Left lung (tissue), 10 donors: Measurements from ENCODE around the gene INS. TPM values are rescaled to one million over a fixed set of nuclear protein-coding genes. Genes with fewer than 3 reads are reported as not detected.
A peak's percentile ranks its signal among the peaks of the same experiment; 100 is the strongest.

Experiments used
- ATAC-seq: fragments of 200-7000 bp; cut with Tn5 transposase; one replicate; pipeline ENCODE4 v1.9.1; 2020; ENCODE audit warnings: moderate library complexity
- DNase-seq, 4 donors: peaks; one replicate each; pipeline ENCODE4 v3.0.0-alpha.2; 2013 to 2020
- H3K27ac ChIP-seq, 2 donors: fragments of 200-600 bp; sonication (generic) in 1 of 2; one replicate each; pipeline versions ENCODE4 v1.5.0 to v1.8.0; 2020 to 2021
- H3K27me3 ChIP-seq, 2 donors: fragments of 200-600 bp; sonication (generic) in 1 of 2; one replicate each; pipeline versions ENCODE4 v1.5.0 to v1.8.0; 2020 to 2021
- H3K36me3 ChIP-seq, 2 donors: fragments of 200-600 bp; sonication (generic) in 1 of 2; one replicate each; pipeline versions ENCODE4 v1.5.0 to v1.8.0; 2020 to 2021
- H3K4me1 ChIP-seq, 2 donors: fragments of 200-600 bp; one replicate each; pipeline ENCODE4 v1.8.0; 2021
- H3K4me3 ChIP-seq, 2 donors: fragments of 200-600 bp; sonication (generic) in 1 of 2; one replicate each; pipeline versions ENCODE4 v1.5.0 to v1.8.0; 2020 to 2021; ENCODE audit warnings: mild to moderate bottlenecking in 1 of 2
- H3K9me3 ChIP-seq, 2 donors: fragments of 200-600 bp; sonication (generic) in 1 of 2; one replicate each; pipeline versions ENCODE4 v1.5.0 to v1.8.0; 2020 to 2021
- CTCF ChIP-seq, 2 donors: fragments of 200-600 bp; sonication (generic) in 1 of 2; IDR thresholded peaks; one replicate each; pipeline versions ENCODE4 v1.5.0 to v1.8.0; 2021; ENCODE audit warnings: antibody characterized with exemption in 2 of 2
- intact Hi-C, 2 donors: fragments of 100-400 bp; cut with DNase I; formaldehyde crosslinking; loops; one replicate each; pipeline versions ENCODE4 v1.11.2 to v1.14.2; 2022
- polyA plus RNA-seq, 6 donors: library from polyadenylated mRNA; unstranded; fragments of 120-200 nt; gene quantifications; one replicate each; pipeline ENCODE4 v1.2.1, GENCODE V29; 2013; ENCODE audit not compliant: insufficient read length in 6 of 6
- total RNA-seq, 2 donors: library from RNA; stranded (reverse); fragmentation: NEBNext Ultra II Directional; extraction: Animal tissue kit (Norgen Biotek cat#: 25700); gene quantifications; one replicate each; pipeline ENCODE4 v1.2.1, GENCODE V29; 2021
- donor health status: DM: no; HTN: yes; CAD: no.
- donor health status: DM: no; HTN: no; CAD: no.

The INS gene
- total and polyA plus RNA-seq, 8 donors = not detected

- Histone ChIP-seq H3K4me3 (no peak overlapping the region), H3K4me1 (peaks cover 0 to 17% of the 10 kb centered on the region in 2 donors), H3K36me3 (no peaks in the 10 kb centered on the region), H3K27ac (no peak overlapping the region), H3K27me3 (peaks cover 21 to 91% of the 10 kb centered on the region in 2 donors), H3K9me3 (no peaks in the 10 kb centered on the region)
- peak in 1 of 4 donors; percentile 63 for DNase-seq
- TF ChIP-seq CTCF (IDR thresholded peaks at IDR 0.05) = no peak
- intact Hi-C loops = no loop called here
- ATAC-seq = no peak
These were observed 25.9 kb downstream of the INS start for GRCh38 chr11:2135018-2135569.

GRCh38 chr11:2134022-2135010 is 26.7 kb downstream of the INS start:
- no peak overlapping the region for H3K27ac ChIP-seq

GRCh38 chr11:2133241-2134021 is 27.6 kb downstream of the INS start:
- Histone ChIP-seq H3K4me1 (peaks cover 0 to 8% of the 10 kb centered on the region in 2 donors), H3K9me3 (no peaks in the 10 kb centered on the region), H3K36me3 (no peaks in the 10 kb centered on the region), H3K27ac (no peak overlapping the region), H3K27me3 (peaks cover 8 to 82% of the 10 kb centered on the region in 2 donors), H3K4me3 (no peak overlapping the region)
- intact Hi-C loops = no loop called here
- ATAC-seq (no peak), DNase-seq (peak in 1 of 4 donors; percentile 59)
- no peak for TF ChIP-seq CTCF (IDR thresholded peaks at IDR 0.05)

More at GRCh38 chr11:2134022-2135010, 26.7 kb downstream of the INS start:
- ATAC-seq (no peak), DNase-seq (peak in 1 of 4 donors; percentile 55)
- intact Hi-C loops = no loop called here
- Histone ChIP-seq H3K9me3 (no peaks in the 10 kb centered on the region), H3K4me1 (peaks cover 0 to 13% of the 10 kb centered on the region in 2 donors), H3K4me3 (no peak overlapping the region), H3K36me3 (no peaks in the 10 kb centered on the region), H3K27me3 (peaks cover 14 to 89% of the 10 kb centered on the region in 2 donors)
- TF ChIP-seq CTCF (IDR thresholded peaks at IDR 0.05) = no peak

DNA sequence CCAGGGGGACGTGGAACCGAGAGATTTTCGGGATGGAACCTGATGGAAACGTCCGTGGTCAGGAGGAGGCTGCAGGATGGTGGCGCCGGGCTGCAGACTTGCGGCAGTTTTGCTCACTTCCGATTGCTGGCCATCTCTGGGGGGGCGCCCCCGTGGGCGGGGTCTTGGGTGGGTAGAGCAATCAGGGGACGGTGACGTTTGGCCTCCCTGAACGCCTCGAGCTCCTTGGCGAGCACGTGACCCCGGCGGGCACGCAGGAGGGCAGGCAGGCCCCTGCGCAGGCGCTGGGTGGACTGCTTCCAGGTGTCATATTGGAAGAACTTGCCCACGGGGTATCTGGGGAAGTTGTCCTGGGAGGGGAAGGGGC is 28.2 kb downstream of the INS start:
- Histone ChIP-seq H3K36me3 (no peaks in the 10 kb centered on the region), H3K27ac (no peak overlapping the region), H3K4me3 (no peak overlapping the region), H3K4me1 (peaks cover 0 to 6% of the 10 kb centered on the region in 2 donors), H3K9me3 (no peaks in the 10 kb centered on the region), H3K27me3 (peaks cover 6 to 80% of the 10 kb centered on the region in 2 donors)
- no peak for ATAC-seq
- intact Hi-C loops = no loop called here
- peak in 1 of 4 donors; percentile 63 for DNase-seq
- TF ChIP-seq CTCF (IDR thresholded peaks at IDR 0.05) = no peak
